Fibroblast of lung (primary cell): ENCODE measurements around the gene CLIC3. TPM values are rescaled to one million over a fixed set of nuclear protein-coding genes. Genes with fewer than 3 reads are reported as not detected.
A peak's percentile ranks its signal among the peaks of the same experiment; 100 is the strongest.

Experiments used
- DNase-seq, 2 donors: peaks; one replicate each; pipeline versions ENCODE4 v3.0.0 to v3.0.0-alpha.2; 2010; ENCODE audit warnings: low read depth in 2 of 2
- H2AFZ ChIP-seq: 2 replicates; pipeline ENCODE4 v1.5.1; 2012; ENCODE audit warnings: low read length, control low read depth, inconsistent platforms
- H3K27ac ChIP-seq: 2 replicates; pipeline ENCODE4 v1.5.1; 2011; ENCODE audit warnings: low read length, control low read depth; ENCODE audit not compliant: insufficient read depth
- H3K27me3 ChIP-seq: 2 replicates; pipeline ENCODE4 v1.5.1; 2011; ENCODE audit warnings: mild to moderate bottlenecking, low read length; ENCODE audit not compliant: control insufficient read depth, insufficient read depth
- H3K36me3 ChIP-seq: 2 replicates; pipeline ENCODE4 v1.5.1; 2011; ENCODE audit warnings: low read length; ENCODE audit not compliant: control insufficient read depth, insufficient read depth
- H3K4me1 ChIP-seq: 2 replicates; pipeline ENCODE4 v1.5.1; 2011; ENCODE audit warnings: low read length; ENCODE audit not compliant: control insufficient read depth, insufficient read depth; ENCODE audit errors: extremely low read depth
- H3K4me2 ChIP-seq: 2 replicates; pipeline ENCODE4 v1.5.1; 2011; ENCODE audit warnings: low read length, control low read depth; ENCODE audit not compliant: insufficient read depth; ENCODE audit errors: extremely low read depth
- H3K4me3 ChIP-seq, 4 experiments: fragments of 200-600 bp in 1 of 4; sonication (generic) in 1 of 4; replicated peaks in 1 of 4; 2 replicates each; pipeline ENCODE4 v1.5.1; 2011 to 2016; ENCODE audit warnings: low read length in 4 of 4, low read depth in 3 of 4, mild to moderate bottlenecking in 3 of 4, control low read depth in 2 of 4, inconsistent platforms in 1 of 4, mixed read lengths in 1 of 4; ENCODE audit not compliant: insufficient read depth in 1 of 4; ENCODE audit errors: control extremely low read depth in 1 of 4
- H3K79me2 ChIP-seq: 2 replicates; pipeline ENCODE4 v1.5.1; 2012; ENCODE audit warnings: mild to moderate bottlenecking, low read length, inconsistent platforms; ENCODE audit not compliant: control insufficient read depth, insufficient read depth
- H3K9ac ChIP-seq: 2 replicates; pipeline ENCODE4 v1.5.1; 2011; ENCODE audit warnings: mild to moderate bottlenecking, low read length, control low read depth; ENCODE audit not compliant: insufficient read depth
- H3K9me3 ChIP-seq: 2 replicates; pipeline ENCODE4 v1.5.1; 2012; ENCODE audit warnings: low read depth, low read length; ENCODE audit not compliant: control insufficient read depth, insufficient read depth
- H4K20me1 ChIP-seq: 2 replicates; pipeline ENCODE4 v1.5.1; 2011; ENCODE audit warnings: low read length; ENCODE audit not compliant: control insufficient read depth, insufficient read depth; ENCODE audit errors: extremely low read depth
- CTCF ChIP-seq, 2 donors: IDR thresholded peaks in 1 of 2; conservative IDR thresholded peaks in 1 of 2; 1 replicate in 1 of 2; 2 replicates in 1 of 2; pipeline ENCODE4 v1.5.1; 2011 to 2012; ENCODE audit warnings: low read length in 2 of 2, control low read depth in 1 of 2, inconsistent platforms in 1 of 2, low read depth in 1 of 2, mild to moderate bottlenecking in 1 of 2
- EZH2 ChIP-seq: IDR thresholded peaks from 2 replicates; pipeline ENCODE4 v1.5.1; 2012; ENCODE audit warnings: low read length, control low read depth, mild to moderate bottlenecking; ENCODE audit errors: missing control alignments
- polyA plus RNA-seq, 2 donors: library from polyadenylated mRNA; depleted of rRNA in 1 of 2; stranded (reverse) in 1 of 2; unstranded in 1 of 2; fragments of >200 nt; gene quantifications; 2 replicates each; pipeline ENCODE4 v1.2.1, GENCODE V29; 2011 to 2012; ENCODE audit warnings: missing spikeins in 1 of 2
- total RNA-seq: library from RNA; depleted of rRNA; stranded (reverse); fragments of >200 nt; gene quantifications from 2 replicates; pipeline ENCODE4 v1.2.1, GENCODE V29; 2014

CLIC3 gene
- total and polyA plus RNA-seq, 2 donors (not counting 1 experiment from before 2014, with no cell fraction given): 0.98 to 3.5 TPM

GRCh38 chr9:137002646-137003041 lies 6.3 kb upstream of the CLIC3 start:
- Histone ChIP-seq H3K4me3 (no peak overlapping the region), H4K20me1 (no peaks in the 10 kb centered on the region), H3K79me2 (no peaks in the 10 kb centered on the region), H3K9me3 (no peaks in the 10 kb centered on the region), H3K4me2 (no peak overlapping the region), H3K4me1 (peaks cover 19% of the 10 kb centered on the region), H2AFZ (no peak overlapping the region), H3K9ac (no peak overlapping the region), H3K27me3 (no peaks in the 10 kb centered on the region), H3K36me3 (no peaks in the 10 kb centered on the region), H3K27ac (no peak overlapping the region)
- DNase-seq: no peak
- TF ChIP-seq EZH2 (no peak), CTCF (conservative IDR thresholded peaks at IDR 0.05 in 1 of 2, IDR thresholded peaks at IDR 0.05 in 1 of 2; ENCODE audit: low read depth in 1 of 2, low read length in 2 of 2) (no peak)

- Histone ChIP-seq H3K79me2 (no peaks in the 10 kb centered on the region), H2AFZ (no peak overlapping the region), H4K20me1 (no peaks in the 10 kb centered on the region), H3K4me2 (no peak overlapping the region), H3K27ac (no peak overlapping the region), H3K27me3 (no peaks in the 10 kb centered on the region), H3K4me3 (no peak overlapping the region), H3K9ac (no peak overlapping the region), H3K4me1 (peaks cover 16% of the 10 kb centered on the region), H3K9me3 (no peaks in the 10 kb centered on the region), H3K36me3 (no peaks in the 10 kb centered on the region)
- no peak for TF ChIP-seq EZH2
- no peak for TF ChIP-seq CTCF (conservative IDR thresholded peaks at IDR 0.05 in 1 of 2, IDR thresholded peaks at IDR 0.05 in 1 of 2; ENCODE audit: low read depth in 1 of 2, low read length in 2 of 2)
- no peak for DNase-seq
These were observed 5.7 kb upstream of the CLIC3 start for GRCh38 chr9:137001857-137002645.

- Histone ChIP-seq H3K27me3 (no peaks in the 10 kb centered on the region), H3K4me3 (no peak overlapping the region), H3K79me2 (no peaks in the 10 kb centered on the region), H3K36me3 (no peaks in the 10 kb centered on the region), H2AFZ (no peak overlapping the region), H3K9ac (no peak overlapping the region), H3K4me2 (peak overlapping the region; percentile 7), H3K27ac (no peak overlapping the region), H4K20me1 (no peaks in the 10 kb centered on the region), H3K9me3 (no peaks in the 10 kb centered on the region), H3K4me1 (peaks cover 13% of the 10 kb centered on the region)
- peak; percentile 67 to 68 for DNase-seq
- TF ChIP-seq CTCF (conservative IDR thresholded peaks at IDR 0.05 in 1 of 2, IDR thresholded peaks at IDR 0.05 in 1 of 2; ENCODE audit: low read depth in 1 of 2, low read length in 2 of 2) (no peak), EZH2 (no peak)
These were observed 4.0 kb upstream of the CLIC3 start for GRCh38 chr9:137000177-137000930.
